Mesothelial cell of epicardium (in vitro differentiated cells): ENCODE results near the gene MTHFD2L. TPM values are rescaled to one million over a fixed set of nuclear protein-coding genes. Genes with fewer than 3 reads are reported as not detected.

ENCODE experiments used
- DNase-seq, 2 experiments: peaks; one replicate each; pipeline ENCODE4 v3.0.0; 2021; ENCODE audit warnings: low spot score in 2 of 2; ENCODE audit not compliant: unreplicated experiment in 2 of 2
- H3K27ac Mint-ChIP-seq: 2 replicates; pipeline ENCODE4 v1.8.0; 2021; ENCODE audit warnings: mixed read lengths
- H3K27me3 Mint-ChIP-seq: 2 replicates; pipeline ENCODE4 v1.8.0; 2021; ENCODE audit warnings: low read depth, mixed read lengths
- H3K36me3 Mint-ChIP-seq: 2 replicates; pipeline ENCODE4 v1.8.0; 2021; ENCODE audit warnings: mixed read lengths
- H3K4me1 Mint-ChIP-seq: 2 replicates; pipeline ENCODE4 v1.8.0; 2021; ENCODE audit warnings: mixed read lengths
- H3K4me3 Mint-ChIP-seq: 2 replicates; pipeline ENCODE4 v1.8.0; 2021; ENCODE audit warnings: mild to moderate bottlenecking, moderate library complexity, mixed read lengths
- H3K9me3 Mint-ChIP-seq: 2 replicates; pipeline ENCODE4 v1.8.0; 2021; ENCODE audit warnings: mixed read lengths
- total RNA-seq: library from RNA; stranded (reverse); gene quantifications from 3 replicates; pipeline ENCODE4 v1.2.1, GENCODE V29; 2021
- TF ChIP-seq, protein P1 (sequence below): fragments of 200-600 bp; sonication (generic); IDR thresholded peaks from one replicate; pipeline ENCODE4 v1.5.0; 2021; ENCODE audit warnings: antibody characterized with exemption; ENCODE audit not compliant: unreplicated experiment

MTHFD2L gene
- 19.2 to 21.1 TPM (median 20.9 TPM) in 3 replicates for total RNA-seq

DNA sequence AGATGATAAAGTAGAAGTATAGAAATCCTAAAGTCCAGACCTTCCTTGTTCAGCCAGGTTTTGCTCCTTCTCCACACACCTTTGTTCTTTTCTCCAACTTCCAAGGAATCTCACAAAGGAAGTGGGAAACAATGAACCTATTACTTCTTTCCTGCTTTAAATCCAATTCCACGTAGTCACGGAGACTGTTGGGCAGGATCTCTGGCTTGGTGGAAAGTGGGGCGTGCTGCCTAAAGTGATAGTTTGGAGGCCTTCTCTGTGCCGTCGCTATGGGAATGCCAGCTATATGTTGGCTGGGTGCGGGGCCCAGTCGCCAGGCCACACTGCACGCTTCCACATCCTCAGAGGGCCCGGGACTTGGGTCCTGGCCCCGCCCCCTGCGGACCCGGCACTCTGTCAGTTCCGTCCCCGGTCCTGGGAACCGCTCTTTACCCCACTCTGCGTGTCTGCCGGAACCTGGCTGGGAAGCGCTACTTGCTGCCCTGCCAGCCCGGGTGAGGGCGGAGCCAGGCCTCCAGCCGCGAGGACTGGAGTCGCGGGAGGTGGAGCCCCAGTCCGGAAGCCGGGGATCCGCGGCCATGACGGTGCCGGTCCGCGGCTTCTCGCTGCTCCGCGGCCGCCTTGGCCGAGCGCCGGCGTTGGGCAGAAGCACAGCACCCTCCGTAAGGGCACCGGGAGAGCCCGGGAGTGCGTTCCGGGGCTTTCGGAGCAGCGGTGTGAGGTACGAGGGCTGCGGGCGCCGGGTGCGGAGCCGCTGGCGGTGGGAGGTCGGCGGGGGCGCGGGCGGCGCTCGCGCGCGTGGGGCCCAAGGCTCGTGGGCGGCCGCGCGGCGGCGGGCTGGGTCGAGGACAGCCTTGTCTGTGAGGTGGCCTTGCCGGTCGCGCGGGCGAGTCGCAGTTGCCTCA lies at the start of gene MTHFD2L:
Gene MTHFD2L, plus strand, starts transcription at position 558 of the 905 bp plus-strand sequence. Its CDS starts 21 bp downstream, at position 579.
- peaks cover 10% of the 10 kb centered on the region for H3K36me3 Mint-ChIP-seq
- peak within 1 kb of the TSS; percentile 88 for H3K4me3 Mint-ChIP-seq
- peak within 1 kb of the TSS; percentile 95 for H3K27ac Mint-ChIP-seq
- peak; percentile 71 to 88 for DNase-seq
- peaks cover 2% of the 10 kb centered on the region for H3K27me3 Mint-ChIP-seq
- H3K9me3 Mint-ChIP-seq, result no peaks in the 10 kb centered on the region
- TF ChIP-seq, protein P1, sequence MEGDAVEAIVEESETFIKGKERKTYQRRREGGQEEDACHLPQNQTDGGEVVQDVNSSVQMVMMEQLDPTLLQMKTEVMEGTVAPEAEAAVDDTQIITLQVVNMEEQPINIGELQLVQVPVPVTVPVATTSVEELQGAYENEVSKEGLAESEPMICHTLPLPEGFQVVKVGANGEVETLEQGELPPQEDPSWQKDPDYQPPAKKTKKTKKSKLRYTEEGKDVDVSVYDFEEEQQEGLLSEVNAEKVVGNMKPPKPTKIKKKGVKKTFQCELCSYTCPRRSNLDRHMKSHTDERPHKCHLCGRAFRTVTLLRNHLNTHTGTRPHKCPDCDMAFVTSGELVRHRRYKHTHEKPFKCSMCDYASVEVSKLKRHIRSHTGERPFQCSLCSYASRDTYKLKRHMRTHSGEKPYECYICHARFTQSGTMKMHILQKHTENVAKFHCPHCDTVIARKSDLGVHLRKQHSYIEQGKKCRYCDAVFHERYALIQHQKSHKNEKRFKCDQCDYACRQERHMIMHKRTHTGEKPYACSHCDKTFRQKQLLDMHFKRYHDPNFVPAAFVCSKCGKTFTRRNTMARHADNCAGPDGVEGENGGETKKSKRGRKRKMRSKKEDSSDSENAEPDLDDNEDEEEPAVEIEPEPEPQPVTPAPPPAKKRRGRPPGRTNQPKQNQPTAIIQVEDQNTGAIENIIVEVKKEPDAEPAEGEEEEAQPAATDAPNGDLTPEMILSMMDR, result no peak
- peaks cover 36% of the 10 kb centered on the region for H3K4me1 Mint-ChIP-seq

DNA sequence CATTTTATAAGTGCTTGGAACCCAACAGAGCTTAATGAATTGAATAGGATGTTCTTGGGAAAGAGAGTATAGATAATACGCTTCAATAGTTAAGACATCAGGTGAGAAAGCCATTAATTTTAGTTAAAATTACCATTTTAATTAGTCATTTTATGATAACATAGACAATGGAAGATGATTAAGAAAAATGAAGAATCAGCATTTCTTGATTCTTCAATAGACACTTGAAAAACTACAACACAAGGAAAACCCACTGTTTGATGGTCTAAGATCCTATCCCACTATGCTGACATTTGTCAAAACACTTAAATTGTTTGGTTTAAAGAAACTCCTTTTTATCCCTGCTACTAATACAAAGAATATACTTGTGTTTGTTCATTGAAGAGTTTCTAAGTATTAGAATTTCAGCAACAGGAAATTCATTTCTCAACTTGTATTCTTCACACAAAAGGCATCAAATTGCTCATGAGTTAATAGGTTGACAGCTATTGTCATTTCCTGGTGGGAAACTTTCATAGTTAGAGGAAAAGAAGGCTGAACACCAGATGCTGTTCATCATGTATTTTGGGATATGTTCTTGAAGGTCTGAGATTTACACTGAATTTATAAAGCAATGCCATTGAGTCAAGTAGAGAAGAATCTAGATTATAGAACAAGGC lies 49.3 kb upstream of the MTHFD2L start:
- Mint-ChIP-seq H3K9me3 (no peaks in the 10 kb centered on the region), H3K4me1 (peaks cover 26% of the 10 kb centered on the region), H3K27ac (peak overlapping the region; percentile 25), H3K27me3 (no peaks in the 10 kb centered on the region), H3K4me3 (no peak overlapping the region), H3K36me3 (no peaks in the 10 kb centered on the region)
- no peak for DNase-seq
- TF ChIP-seq, protein P1, result no peak

DNA sequence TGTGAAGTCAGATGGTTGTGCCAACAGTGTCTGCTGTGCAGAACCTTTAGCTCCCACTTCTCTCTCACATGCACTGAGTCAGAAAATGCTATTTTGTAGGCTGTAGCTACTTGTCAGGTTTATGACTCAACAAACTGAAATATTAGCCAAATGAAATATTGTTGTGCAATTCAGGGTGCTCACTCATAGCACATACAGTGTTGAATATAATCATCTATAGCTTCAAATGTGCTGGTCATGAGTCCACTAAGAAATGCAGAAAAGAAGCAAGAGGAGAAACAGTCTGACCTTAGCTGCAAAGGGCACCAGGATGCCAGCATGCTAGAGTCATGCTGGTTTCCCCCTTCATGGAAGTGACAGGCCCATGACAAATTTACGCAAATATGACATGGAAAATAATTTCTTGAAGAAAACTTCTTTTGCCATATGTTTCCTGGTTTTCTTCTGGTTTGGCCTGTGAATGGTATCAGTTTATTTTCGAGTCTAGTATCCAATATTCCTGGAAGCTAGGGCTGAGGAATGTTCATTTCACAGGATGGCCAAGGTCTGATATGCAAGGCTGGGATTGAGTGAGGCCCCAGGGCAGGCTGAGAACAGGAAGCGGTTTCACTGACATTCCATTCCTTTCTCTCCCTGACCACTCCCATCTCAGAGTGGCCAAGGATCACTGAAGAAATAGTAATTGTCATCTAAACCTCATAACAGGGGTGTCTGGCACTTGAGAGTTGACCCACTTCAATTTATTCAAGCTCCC lies 48.6 kb upstream of the MTHFD2L start:
- H3K9me3 Mint-ChIP-seq, result no peaks in the 10 kb centered on the region
- peaks cover 26% of the 10 kb centered on the region for H3K4me1 Mint-ChIP-seq
- no peak for DNase-seq
- H3K27ac Mint-ChIP-seq, result peak overlapping the region; percentile 94
- TF ChIP-seq, protein P1, result no peak
- H3K36me3 Mint-ChIP-seq, result no peaks in the 10 kb centered on the region
- no peaks in the 10 kb centered on the region for H3K27me3 Mint-ChIP-seq
- H3K4me3 Mint-ChIP-seq, result no peak overlapping the region

DNA sequence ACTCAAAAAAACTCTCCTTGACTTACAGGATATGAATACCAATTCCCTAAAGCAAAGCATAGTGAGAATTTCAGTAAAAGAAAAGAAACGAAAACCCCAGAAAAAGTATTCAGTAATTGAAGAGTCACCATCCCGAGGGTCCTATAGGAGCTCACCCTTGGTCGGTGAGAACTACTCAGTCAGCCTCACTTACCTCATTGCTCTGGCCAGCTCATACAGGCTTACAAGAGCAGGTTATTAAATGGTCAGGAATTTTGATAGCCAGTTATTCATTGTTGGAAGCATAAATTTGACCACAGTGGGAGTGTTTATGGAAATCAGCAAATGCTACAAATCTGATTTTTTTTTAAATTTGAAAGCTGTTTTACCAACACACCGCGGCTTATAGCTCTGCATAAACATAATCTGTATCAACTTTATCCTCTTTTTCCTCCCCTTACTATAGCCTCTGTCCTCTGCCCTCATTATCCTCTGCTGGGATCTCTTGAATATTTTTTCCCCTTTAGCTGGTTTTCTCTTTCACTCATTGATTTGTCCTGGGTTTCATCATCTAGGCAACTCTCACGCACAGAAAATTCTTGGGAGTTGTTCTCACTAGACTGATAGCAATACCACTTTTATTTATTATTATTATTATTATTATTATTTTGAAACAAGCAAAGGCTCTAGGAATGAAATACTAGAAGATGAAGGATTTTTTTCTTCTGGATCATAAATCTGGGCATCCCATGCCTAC lies 47.9 kb upstream of the MTHFD2L start:
- Mint-ChIP-seq H3K9me3 (no peaks in the 10 kb centered on the region), H3K36me3 (no peaks in the 10 kb centered on the region), H3K4me1 (peaks cover 26% of the 10 kb centered on the region), H3K27me3 (no peaks in the 10 kb centered on the region), H3K4me3 (no peak overlapping the region), H3K27ac (peak overlapping the region; percentile 94)
- TF ChIP-seq, protein P1, result no peak
- DNase-seq, result no peak

DNA sequence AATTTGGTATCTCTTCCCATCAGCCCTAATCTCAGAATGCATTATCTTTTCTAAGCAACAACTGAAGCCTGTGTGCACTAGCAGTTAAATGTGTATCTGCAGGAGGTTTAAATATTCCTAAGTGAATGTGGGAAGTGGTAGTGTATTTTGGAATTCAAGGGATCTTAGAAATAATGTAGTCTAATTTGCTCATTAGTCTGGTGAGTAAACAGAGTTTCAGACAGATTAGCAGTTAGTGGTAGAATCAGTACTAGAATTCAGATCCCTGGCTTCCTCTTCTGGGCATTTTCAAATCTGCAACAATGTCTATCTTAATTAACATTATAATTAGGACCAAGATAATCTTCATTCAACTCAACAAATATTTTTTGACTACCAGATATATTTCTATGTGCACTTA lies 47.2 kb upstream of the MTHFD2L start:
- peaks cover 23% of the 10 kb centered on the region for H3K4me1 Mint-ChIP-seq

More for the DNA sequence above, 47.2 kb upstream of the MTHFD2L start:
- Mint-ChIP-seq H3K9me3 (no peaks in the 10 kb centered on the region), H3K27ac (no peak overlapping the region), H3K36me3 (no peaks in the 10 kb centered on the region), H3K27me3 (no peaks in the 10 kb centered on the region), H3K4me3 (no peak overlapping the region)
- no peak for DNase-seq
- TF ChIP-seq, protein P1, result no peak
